GM12878 (cell line): ENCODE data around the gene ZDHHC9. TPM values are rescaled to one million over a fixed set of nuclear protein-coding genes. Genes with fewer than 3 reads are reported as not detected.
A peak's percentile ranks its signal among the peaks of the same experiment; 100 is the strongest.

Experiments used
- ATAC-seq: fragments of 200-7000 bp; cut with Tn5 transposase; 3 replicates; pipeline ENCODE4 v1.9.1; 2020; ENCODE audit warnings: mild to moderate bottlenecking, moderate library complexity
- BruUV-seq: library from RNA; stranded (reverse); fragments of 400-500 nt; replicated peaks from 2 replicates; lab custom pipeline; 2021; lab: Mats Ljungman, UMichigan
- CTCF ChIA-PET: fragments of 300-600 bp; sonication (Branson Sonifier 250); formaldehyde crosslinking; extraction: SDS; loops from one replicate; lab custom pipeline; 2021; ENCODE audit warnings: inconsistent platforms; lab: Yijun Ruan, JAX
- POLR2A ChIA-PET: fragments of 350-600 bp; formaldehyde crosslinking; extraction: SDS; loops from one replicate; lab custom pipeline; 2021; ENCODE audit warnings: inconsistent platforms; lab: Charles Lee
- RAD21 ChIA-PET: fragments of 300-600 bp; sonication (Branson Sonifier 250); formaldehyde crosslinking; loops from one replicate; lab custom pipeline; 2023; ENCODE audit warnings: antibody characterized with exemption; ENCODE audit not compliant: unreplicated experiment; lab: Charles Lee
- SMC1A ChIA-PET: fragments of 300-600 bp; sonication (Branson Sonifier 250); formaldehyde crosslinking; loops from one replicate; lab custom pipeline; 2023; ENCODE audit not compliant: unreplicated experiment, uncharacterized antibody; lab: Charles Lee
- DNase-seq: peaks from one replicate; pipeline ENCODE4 v3.0.0-alpha.2; 2011; ENCODE audit warnings: low read depth, low spot score
- FAIRE-seq: peaks from 3 replicates; lab custom pipeline; 2011; peaks lifted over from hg19 to GRCh38; lab: Jason Lieb, UNC
- H2AFZ ChIP-seq: 2 replicates; pipeline ENCODE4 v1.6.0; 2011; ENCODE audit warnings: low read depth, low read length, control low read depth; ENCODE audit not compliant: control insufficient read depth
- H3K27ac ChIP-seq: 2 replicates; pipeline ENCODE4 v1.5.1; 2011; ENCODE audit warnings: control low read depth; ENCODE audit not compliant: control insufficient read depth, insufficient read depth
- H3K27me3 ChIP-seq, 2 experiments: replicated peaks in 1 of 2; 2 replicates each; pipeline versions ENCODE4 v1.6.0 to v1.6.1; 2011; ENCODE audit warnings: low read length in 1 of 2; ENCODE audit not compliant: control insufficient read depth in 2 of 2, insufficient read depth in 2 of 2
- H3K36me3 ChIP-seq, 2 experiments: 2 replicates each; pipeline ENCODE4 v1.5.1; 2011; ENCODE audit warnings: low read length in 1 of 2; ENCODE audit not compliant: control insufficient read depth in 2 of 2, insufficient read depth in 2 of 2
- H3K4me1 ChIP-seq: 2 replicates; pipeline ENCODE4 v1.6.1; 2011; ENCODE audit warnings: mild to moderate bottlenecking, low read length, moderate library complexity, mixed read lengths; ENCODE audit not compliant: control insufficient read depth, insufficient read depth
- H3K4me2 ChIP-seq: 2 replicates; pipeline ENCODE4 v1.6.0; 2011; ENCODE audit warnings: control low read depth; ENCODE audit not compliant: control insufficient read depth, insufficient read depth
- H3K4me3 ChIP-seq: fragments of 200-600 bp; sonication (generic); 2 replicates; pipeline ENCODE4 v1.5.1; 2016
- H3K79me2 ChIP-seq: 2 replicates; pipeline ENCODE4 v1.6.0; 2011; ENCODE audit warnings: low read length; ENCODE audit not compliant: control insufficient read depth, insufficient read depth
- H3K9ac ChIP-seq: 2 replicates; pipeline ENCODE4 v1.8.0; 2011; ENCODE audit warnings: low read length, control low read depth, mixed read lengths; ENCODE audit not compliant: control insufficient read depth, insufficient read depth
- H3K9me3 ChIP-seq: replicated peaks from 3 replicates; pipeline ENCODE4 v1.5.1; 2011; ENCODE audit warnings: mild to moderate bottlenecking, low read length; ENCODE audit not compliant: control insufficient read depth, insufficient read depth
- H4K20me1 ChIP-seq: 2 replicates; pipeline ENCODE4 v1.6.0; 2011; ENCODE audit not compliant: control insufficient read depth, insufficient read depth
- BCL3 ChIP-seq: IDR thresholded peaks from 2 replicates; pipeline ENCODE4 v1.6.1; 2011; ENCODE audit warnings: borderline replicate concordance, low read depth, mild to moderate bottlenecking, moderate library complexity, low read length; ENCODE audit not compliant: insufficient read depth, poor library complexity, severe bottlenecking
- CHD1 ChIP-seq: IDR thresholded peaks from 2 replicates; pipeline ENCODE4 v1.6.1; 2012; ENCODE audit warnings: low read depth, low read length, improper control_type of control experiment
- PML ChIP-seq: IDR thresholded peaks from 2 replicates; pipeline ENCODE4 v1.6.1; 2012; ENCODE audit warnings: low read length, inconsistent platforms
- POLR2A ChIP-seq: IDR thresholded peaks from 2 replicates; pipeline ENCODE4 v1.6.1; 2011; ENCODE audit warnings: low read depth, mild to moderate bottlenecking, low read length
- POLR2AphosphoS2 ChIP-seq: IDR thresholded peaks from 2 replicates; pipeline ENCODE4 v1.6.1; 2011; ENCODE audit warnings: low read depth, mild to moderate bottlenecking, low read length, improper control_type of control experiment, moderate library complexity
- POLR2AphosphoS5 ChIP-seq: IDR thresholded peaks from 2 replicates; pipeline ENCODE4 v1.6.1; 2011; ENCODE audit warnings: mild to moderate bottlenecking, low read length, inconsistent platforms
- SMAD5 ChIP-seq: IDR thresholded peaks from 2 replicates; pipeline ENCODE4 v1.6.1; 2016; ENCODE audit warnings: antibody characterized with exemption, low read depth
- USF2 ChIP-seq: IDR thresholded peaks from 2 replicates; pipeline ENCODE4 v1.6.1; 2011; ENCODE audit warnings: low read depth, low read length, improper control_type of control experiment, borderline replicate concordance
- WGBS: methylation state at CpG from one replicate; pipeline ENCODE4 v1.1.6; 2016; ENCODE audit warnings: low lambda C conversion rate; ENCODE audit not compliant: insufficient replicate concordance, insufficient coverage; ENCODE audit errors: missing lambda C conversion rate; 5-methylcytosine and 5-hydroxymethylcytosine counted together
- in situ Hi-C: fragments of 300-500 bp; cut with MboI; formaldehyde crosslinking; loops from 9 replicates; pipeline ENCODE4 v1.14.3; 2018; ENCODE audit warnings: mixed read lengths
- intact Hi-C: fragments of 100-400 bp; cut with micrococcal nuclease; formaldehyde crosslinking; loops from one replicate; pipeline ENCODE4 v1.14.2; 2022; ENCODE audit not compliant: unreplicated experiment
- polyA plus RNA-seq, 11 experiments: library from polyadenylated mRNA; depleted of rRNA in 4 of 11; unstranded in 6 of 11; stranded (reverse) in 5 of 11; fragments of >200 nt; fragmentation: Nextera tagmentation in 4 of 11; fragmentation: Illumina TruSeq in 1 of 11; extraction: Ambion mirVana in 4 of 11; extraction: Trizol in 1 of 11; gene quantifications; 1 replicate in 1 of 11; 2 replicates in 10 of 11; pipeline versions ENCODE4 v1.2.1 to v1.2.3, GENCODE V29; 2011 to 2016; ENCODE audit warnings: inconsistent platforms in 2 of 11, missing spikeins in 2 of 11, low read depth in 1 of 11
- total RNA-seq, 4 experiments: library from RNA; depleted of rRNA in 3 of 4; stranded (reverse); fragments of >200 nt in 3 of 4; fragmentation: Illumina TruSeq in 1 of 4; extraction: Trizol in 1 of 4; gene quantifications; 2 replicates each; pipeline versions ENCODE4 v1.2.1 to v1.2.3, GENCODE V29; 2013 to 2021

Gene ZDHHC9
- total and polyA plus RNA-seq, 10 of the 15 experiments (the other 5 are each of a cell fraction or from before 2014, with no cell fraction given): 1.8 to 13.0 (median 5.4) TPM

- ChIA-PET CTCF (interaction anchor here (1.1 to 3.2 kb wide), 3 partner anchors 10 to 42 kb away, joined by 3 to 10 read pairs (median 7); no protein-coding TSS in a partner anchor), POLR2A (interaction anchor here (1.8 kb wide), 1 partner anchor 25 kb away, joined by 5 read pairs; no protein-coding TSS in a partner anchor), RAD21 (interaction anchor here (0.9 to 3.0 kb wide), 2 partner anchors 15 to 42 kb away, joined by 3 to 11 read pairs; no protein-coding TSS in a partner anchor), SMC1A (interaction anchor here (1.3 to 2.7 kb wide), 5 partner anchors 11 to 40 kb away, joined by 3 to 10 read pairs (median 5); no protein-coding TSS in a partner anchor)
- intact Hi-C loops: no loop called here
- no peaks in the 10 kb centered on the region for H3K4me1 ChIP-seq
- 35% methylated on average over 4 of the region's 4 CpGs for WGBS
- in situ Hi-C loops: no loop called here
- H3K4me3 ChIP-seq: no peak overlapping the region
- no peak overlapping the region for H3K4me2 ChIP-seq
- H2AFZ ChIP-seq: no peak overlapping the region
- H3K27me3 ChIP-seq: no peaks in the 10 kb centered on the region
- H3K79me2 ChIP-seq: no peaks in the 10 kb centered on the region
- no peak overlapping the region for H3K27ac ChIP-seq
- BruUV-seq: no TSS peak
- no peak for FAIRE-seq
- DNase-seq: no peak
- no peak overlapping the region for H3K9ac ChIP-seq
- TF ChIP-seq SMAD5 (peak; percentile 44; the same call in 1 of the 2 replicates), PML (0 out of 2 replicates have a peak, but pooled peaks have one; percentile 28), USF2 (no peak), POLR2AphosphoS5 (peak; percentile 73), POLR2AphosphoS2 (peak; percentile 65; the same call in 1 of the 2 replicates), BCL3 (peak; percentile 6), CHD1 (no peak), POLR2A (peak; percentile 71; the same call in 1 of the 2 replicates)
- H3K36me3 ChIP-seq: peaks cover 19 to 22% of the 10 kb centered on the region in 2 experiments; a peak in 3 of 4 replicates
- peak; percentile 24 for ATAC-seq
- H4K20me1 ChIP-seq: no peaks in the 10 kb centered on the region
- H3K9me3 ChIP-seq: no peaks in the 10 kb centered on the region
These were observed 46.3 kb downstream of the ZDHHC9 start for GRCh38 chrX:129797251-129797906.
